Thoracic aorta (tissue), 2 donors: ENCODE measurements around the gene CSTF1. TPM values are rescaled to one million over a fixed set of nuclear protein-coding genes. Genes with fewer than 3 reads are reported as not detected.

ENCODE experiments used
- ATAC-seq: fragments of 150-250 bp; one replicate; pipeline ENCODE4 v1.8.0; 2017; ENCODE audit warnings: low read depth; ENCODE audit not compliant: insufficient number of reproducible peaks, low FRiP score
- DNase-seq: peaks from one replicate; pipeline ENCODE4 v3.0.0-alpha.2; 2020; ENCODE audit warnings: low spot score
- H3K27ac ChIP-seq, 2 donors: fragments of 200-600 bp; sonication (generic); 1 replicate in 1 of 2; 2 replicates in 1 of 2; pipeline ENCODE4 v1.5.1; 2016; ENCODE audit warnings: mild to moderate bottlenecking in 2 of 2, moderate library complexity in 2 of 2
- H3K27me3 ChIP-seq: fragments of 200-600 bp; sonication (generic); replicated peaks from 2 replicates; pipeline ENCODE4 v1.6.0; 2016; ENCODE audit warnings: mild to moderate bottlenecking; ENCODE audit not compliant: insufficient read depth
- H3K36me3 ChIP-seq: fragments of 200-600 bp; sonication (generic); one replicate; pipeline ENCODE4 v1.5.1; 2016
- H3K4me1 ChIP-seq, 2 donors: fragments of 200-600 bp; sonication (generic); 1 replicate in 1 of 2; 2 replicates in 1 of 2; pipeline versions ENCODE4 v1.5.1 to v1.6.0; 2016; ENCODE audit warnings: low read depth in 2 of 2, mild to moderate bottlenecking in 1 of 2; ENCODE audit not compliant: control insufficient read depth in 1 of 2
- H3K4me3 ChIP-seq: fragments of 200-600 bp; sonication (generic); 2 replicates; pipeline ENCODE4 v1.5.1; 2016; ENCODE audit warnings: mild to moderate bottlenecking
- H3K9me3 ChIP-seq: fragments of 200-600 bp; sonication (generic); 2 replicates; pipeline ENCODE4 v1.5.1; 2016
- total RNA-seq, 2 donors: library from RNA; depleted of rRNA; stranded (reverse); fragments of >200 nt; gene quantifications; one replicate each; pipeline versions ENCODE4 v1.1.0 to v1.2.3, GENCODE V29; 2016
- TF ChIP-seq, protein P1 (sequence below): fragments of 200-600 bp; sonication (generic); IDR thresholded peaks from one replicate; pipeline ENCODE4 v1.5.1; 2019; ENCODE audit warnings: antibody characterized with exemption

CSTF1 gene
- total RNA-seq, 2 donors from 2014 or later, result 4.6 to 22.5 TPM

DNA sequence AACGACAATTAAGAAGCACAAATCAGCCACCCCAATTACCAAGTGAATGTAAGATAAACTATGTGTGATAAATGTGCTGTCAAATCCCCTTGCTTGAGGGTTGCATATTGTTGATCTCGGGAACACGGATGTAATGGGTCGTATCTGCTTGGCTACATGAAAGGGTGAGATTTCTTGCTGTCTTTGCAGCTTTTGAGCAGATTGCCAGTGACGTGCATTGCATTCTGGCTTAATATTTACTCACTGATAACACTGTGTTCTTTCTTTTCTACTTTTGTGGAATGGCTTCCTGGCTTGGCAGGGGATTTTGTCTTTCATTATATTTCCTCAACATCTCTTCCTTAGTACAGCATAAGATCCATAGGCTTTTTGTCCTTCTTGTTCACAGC lies 44.1 kb upstream of the CSTF1 start:
- H3K4me1 ChIP-seq, result no peaks in the 10 kb centered on the region
- no peak overlapping the region for H3K4me3 ChIP-seq
- no peak overlapping the region for H3K27ac ChIP-seq
- no peak for DNase-seq
- no peaks in the 10 kb centered on the region for H3K27me3 ChIP-seq
- no peaks in the 10 kb centered on the region for H3K36me3 ChIP-seq
- no peak for ATAC-seq
- TF ChIP-seq, protein P1, sequence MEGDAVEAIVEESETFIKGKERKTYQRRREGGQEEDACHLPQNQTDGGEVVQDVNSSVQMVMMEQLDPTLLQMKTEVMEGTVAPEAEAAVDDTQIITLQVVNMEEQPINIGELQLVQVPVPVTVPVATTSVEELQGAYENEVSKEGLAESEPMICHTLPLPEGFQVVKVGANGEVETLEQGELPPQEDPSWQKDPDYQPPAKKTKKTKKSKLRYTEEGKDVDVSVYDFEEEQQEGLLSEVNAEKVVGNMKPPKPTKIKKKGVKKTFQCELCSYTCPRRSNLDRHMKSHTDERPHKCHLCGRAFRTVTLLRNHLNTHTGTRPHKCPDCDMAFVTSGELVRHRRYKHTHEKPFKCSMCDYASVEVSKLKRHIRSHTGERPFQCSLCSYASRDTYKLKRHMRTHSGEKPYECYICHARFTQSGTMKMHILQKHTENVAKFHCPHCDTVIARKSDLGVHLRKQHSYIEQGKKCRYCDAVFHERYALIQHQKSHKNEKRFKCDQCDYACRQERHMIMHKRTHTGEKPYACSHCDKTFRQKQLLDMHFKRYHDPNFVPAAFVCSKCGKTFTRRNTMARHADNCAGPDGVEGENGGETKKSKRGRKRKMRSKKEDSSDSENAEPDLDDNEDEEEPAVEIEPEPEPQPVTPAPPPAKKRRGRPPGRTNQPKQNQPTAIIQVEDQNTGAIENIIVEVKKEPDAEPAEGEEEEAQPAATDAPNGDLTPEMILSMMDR, result no peak
- H3K9me3 ChIP-seq, result no peaks in the 10 kb centered on the region

DNA sequence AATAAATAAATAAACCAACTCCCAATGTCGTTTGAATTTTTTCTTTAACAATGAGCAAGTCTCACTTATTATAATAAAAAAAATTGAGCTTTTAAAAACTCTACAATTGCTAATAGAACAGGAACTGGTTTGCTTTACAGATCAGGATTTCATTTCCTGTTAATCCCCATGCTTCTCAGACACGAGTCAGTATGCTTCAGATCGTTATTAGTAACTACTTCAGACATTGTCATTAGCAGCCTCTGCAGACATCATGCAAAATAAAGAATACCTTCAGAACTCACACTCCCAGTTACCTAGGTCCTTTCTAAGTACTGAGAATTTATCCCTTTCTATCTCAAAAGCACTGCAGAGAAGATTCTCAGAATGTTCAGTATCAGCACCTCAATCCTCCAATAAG lies 43.7 kb upstream of the CSTF1 start:
- H3K27ac ChIP-seq, result no peak overlapping the region
- DNase-seq, result no peak
- no peaks in the 10 kb centered on the region for H3K9me3 ChIP-seq
- TF ChIP-seq, protein P1, result no peak
- no peaks in the 10 kb centered on the region for H3K27me3 ChIP-seq
- H3K36me3 ChIP-seq, result no peaks in the 10 kb centered on the region
- H3K4me1 ChIP-seq, result no peaks in the 10 kb centered on the region
- no peak for ATAC-seq
- no peak overlapping the region for H3K4me3 ChIP-seq

DNA sequence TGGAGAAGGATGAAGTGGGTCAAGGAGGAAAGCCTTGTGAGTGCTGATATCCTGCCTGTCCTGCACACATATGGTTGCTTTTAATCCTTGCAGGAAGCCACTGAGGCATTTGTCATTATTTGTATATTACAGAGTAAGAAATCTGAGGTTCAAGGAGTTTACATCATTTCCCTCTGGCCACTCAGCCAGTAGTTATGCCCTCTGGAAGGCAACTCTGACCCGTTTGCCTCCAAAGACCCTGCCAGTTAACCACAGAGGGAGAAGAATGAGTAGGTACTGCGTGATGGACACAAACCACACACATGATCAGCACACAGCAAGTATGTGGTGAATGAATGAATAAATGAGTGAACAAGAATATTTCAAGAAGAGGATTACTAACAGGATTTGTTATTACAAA lies 41.6 kb upstream of the CSTF1 start:
- Histone ChIP-seq H3K27ac (no peak overlapping the region), H3K27me3 (no peaks in the 10 kb centered on the region), H3K9me3 (no peaks in the 10 kb centered on the region), H3K4me1 (no peaks in the 10 kb centered on the region), H3K4me3 (no peak overlapping the region), H3K36me3 (no peaks in the 10 kb centered on the region)
- ATAC-seq, result no peak
- no peak for DNase-seq
- TF ChIP-seq, protein P1, result no peak

DNA sequence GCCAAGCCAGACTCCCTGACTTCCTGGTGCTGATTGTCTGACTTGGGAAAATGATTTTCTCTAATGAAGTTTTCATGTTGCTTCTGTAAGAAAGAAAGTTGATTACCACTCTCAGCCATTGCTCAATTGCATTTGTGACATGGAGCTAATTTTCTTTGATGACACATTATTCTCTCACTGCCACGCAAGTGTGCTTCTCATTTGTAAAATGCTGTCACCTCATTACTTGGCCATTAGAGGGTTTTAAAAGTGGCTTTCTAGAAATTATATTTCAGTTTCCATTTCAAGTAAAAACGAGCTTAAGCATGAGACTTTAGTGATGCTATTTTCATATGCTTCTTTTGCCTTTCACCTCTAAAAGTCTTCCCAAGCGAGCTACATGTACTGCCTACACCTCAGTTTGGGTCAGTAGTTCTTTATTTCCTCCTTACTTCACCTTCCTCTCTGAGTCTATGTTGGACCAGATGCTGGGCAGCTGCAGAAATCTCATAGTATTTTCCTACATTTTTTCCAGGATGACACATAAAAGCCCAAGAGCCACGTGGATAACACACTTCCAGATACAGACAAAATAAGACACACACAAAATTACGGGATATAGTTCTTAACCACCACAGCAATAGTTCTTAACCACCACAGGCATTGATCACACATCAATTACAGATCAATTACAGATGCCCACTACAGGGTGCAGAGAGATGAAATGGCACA lies 39.9 kb upstream of the CSTF1 start:
- TF ChIP-seq, protein P1, result no peak
- no peaks in the 10 kb centered on the region for H3K4me1 ChIP-seq
- H3K27me3 ChIP-seq, result no peaks in the 10 kb centered on the region
- DNase-seq (no peak), ATAC-seq (no peak)
- H3K36me3 ChIP-seq, result no peaks in the 10 kb centered on the region
- no peak overlapping the region for H3K4me3 ChIP-seq
- no peak overlapping the region for H3K27ac ChIP-seq
- no peaks in the 10 kb centered on the region for H3K9me3 ChIP-seq

DNA sequence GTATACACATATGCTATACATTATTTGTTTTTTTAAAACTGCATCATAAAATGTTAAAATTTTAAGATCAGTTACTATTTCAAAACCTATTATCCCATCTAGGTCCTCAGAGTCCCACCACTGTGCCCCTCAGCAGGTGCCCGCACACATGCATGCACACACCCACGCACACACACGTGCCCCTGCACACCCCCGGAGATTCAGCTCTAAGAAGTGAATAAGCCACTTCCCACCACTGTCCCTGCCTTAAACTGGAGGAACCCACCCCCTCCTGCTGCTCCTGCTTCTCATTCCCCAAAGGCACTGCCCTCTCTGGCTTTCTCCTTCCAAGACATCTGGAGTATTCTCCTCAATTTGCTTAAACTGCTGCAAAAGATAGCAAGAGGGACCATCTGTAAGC lies 39.1 kb upstream of the CSTF1 start:
- H3K36me3 ChIP-seq, result no peaks in the 10 kb centered on the region
- no peak overlapping the region for H3K4me3 ChIP-seq
- ATAC-seq, result no peak
- H3K9me3 ChIP-seq, result no peaks in the 10 kb centered on the region
- no peak for DNase-seq
- H3K27ac ChIP-seq, result no peak overlapping the region
- no peaks in the 10 kb centered on the region for H3K4me1 ChIP-seq
- TF ChIP-seq, protein P1, result no peak
- H3K27me3 ChIP-seq, result no peaks in the 10 kb centered on the region
